HG02938 (cell line): Measurements from ENCODE around the gene PITHD1.
"Not testable (repeated sequence)": the region's sequence is repeated elsewhere in the genome, so short reads cannot be mapped to it uniquely, and the experiment has no call there.

Experiments
- ATAC-seq: cut with Tn5 transposase; IDR thresholded peaks from one replicate; pipeline ENCODE4 v1.9.1; 2021; ENCODE audit warnings: mild to moderate bottlenecking, moderate library complexity; ENCODE audit not compliant: unreplicated experiment

The PITHD1 gene

DNA sequence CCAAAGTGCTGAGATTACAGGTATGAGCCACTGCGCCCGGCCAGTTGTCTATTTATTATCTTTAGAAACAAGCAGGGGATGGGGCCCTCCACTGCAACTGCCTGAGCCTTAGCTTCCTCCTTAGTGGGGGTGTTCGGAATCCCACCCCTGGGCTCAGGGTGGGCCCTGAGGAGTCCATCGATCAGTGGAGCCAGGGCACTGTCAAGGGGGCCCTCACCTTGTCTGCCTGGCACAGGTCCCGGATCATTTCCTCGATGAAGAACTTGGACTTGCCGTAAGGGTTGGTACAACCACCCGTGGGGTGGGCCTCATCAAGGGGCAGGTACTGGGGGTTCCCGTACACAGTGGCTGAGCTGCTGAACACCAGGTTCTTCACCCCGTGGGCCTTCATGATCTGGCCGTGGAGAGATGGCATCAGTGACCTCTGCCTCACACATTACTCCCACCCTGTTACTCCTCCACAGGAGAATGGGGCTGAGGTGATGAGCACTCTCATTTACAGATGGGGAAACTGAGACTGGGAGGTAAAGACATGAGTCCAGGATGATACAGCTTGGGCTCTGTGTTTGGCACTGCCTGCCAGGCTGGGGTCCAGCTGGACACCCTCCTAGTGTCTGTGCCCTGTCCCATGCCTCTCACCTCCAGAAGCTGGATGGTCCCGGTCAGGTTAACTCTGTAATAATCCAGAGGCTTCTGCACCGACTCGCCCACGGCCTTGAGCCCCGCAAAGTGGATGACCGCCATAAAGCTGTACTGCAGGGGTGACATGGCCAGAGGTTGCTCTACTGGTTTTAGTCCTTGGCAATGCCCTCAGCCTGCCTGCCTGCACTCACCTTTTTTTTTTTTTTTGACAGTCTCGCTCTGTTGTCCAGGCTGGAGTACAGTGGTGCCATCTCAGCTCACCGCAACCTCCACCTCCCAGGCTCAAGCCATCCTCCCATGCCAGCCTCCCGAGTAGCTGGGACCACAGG lies 19.5 kb downstream of the PITHD1 start:
- ATAC-seq = no peak

DNA sequence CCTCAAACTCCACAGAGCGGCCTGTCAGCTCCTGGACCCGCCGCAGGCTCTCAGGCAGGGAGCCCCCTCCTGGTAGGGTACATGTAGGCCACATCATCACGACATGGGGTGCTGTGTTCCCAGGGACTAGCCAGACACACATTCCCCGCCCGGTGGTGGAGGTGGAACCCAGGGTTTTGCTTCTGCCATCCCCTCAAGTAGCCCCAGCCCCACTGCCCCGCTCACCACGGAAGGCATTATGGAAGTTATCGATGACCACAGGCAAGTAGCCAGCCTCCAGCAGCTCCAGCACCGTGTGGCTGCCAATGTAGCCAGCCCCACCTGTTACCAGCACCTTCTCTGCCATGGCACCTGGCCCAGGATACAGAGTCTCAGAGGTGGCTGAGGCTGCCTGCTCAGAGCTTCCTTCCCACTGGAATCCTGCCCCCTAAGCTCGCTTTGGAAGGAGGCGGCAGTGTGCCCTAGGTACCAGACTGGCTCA lies 20.5 kb downstream of the PITHD1 start:
- ATAC-seq = no peak

- ATAC-seq = no peak
Observed at GRCh38 chr1:23799255-23799569, 21.0 kb downstream of the PITHD1 start.

- peak; percentile 8 for ATAC-seq
Observed at GRCh38 chr1:23799570-23800399, 21.6 kb downstream of the PITHD1 start.

GRCh38 chr1:23800400-23801337 lies 22.5 kb downstream of the PITHD1 start, which contains the start of gene GALE:
TSS of gene GALE (minus strand) at chr1:23800754. CDS start at chr1:23799007, 1,747 bp downstream.
- peak; percentile 58 for ATAC-seq

DNA sequence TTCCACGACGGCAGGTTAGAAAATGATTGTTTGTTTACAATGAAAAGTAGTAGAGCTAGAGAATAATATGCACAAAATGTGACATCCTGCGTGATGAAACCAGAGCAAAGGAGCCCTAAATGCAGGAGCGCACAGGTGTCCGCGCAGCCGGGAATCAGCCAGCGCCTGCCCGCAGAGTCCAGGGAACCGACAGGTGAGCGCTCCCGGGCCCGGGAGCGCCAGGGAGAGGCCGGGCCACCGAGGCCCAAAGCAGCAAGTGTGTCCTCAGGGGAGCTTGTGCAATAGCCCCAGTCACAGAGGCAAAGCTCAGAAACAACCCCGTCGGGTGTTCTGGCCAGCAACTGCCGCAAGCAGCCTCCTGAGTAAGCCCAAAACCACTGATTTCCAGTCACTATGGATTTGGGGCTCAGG lies 23.1 kb downstream of the PITHD1 start:
- no peak for ATAC-seq

GRCh38 chr1:23801876-23802275 lies 23.7 kb downstream of the PITHD1 start:
- ATAC-seq = no peak

DNA sequence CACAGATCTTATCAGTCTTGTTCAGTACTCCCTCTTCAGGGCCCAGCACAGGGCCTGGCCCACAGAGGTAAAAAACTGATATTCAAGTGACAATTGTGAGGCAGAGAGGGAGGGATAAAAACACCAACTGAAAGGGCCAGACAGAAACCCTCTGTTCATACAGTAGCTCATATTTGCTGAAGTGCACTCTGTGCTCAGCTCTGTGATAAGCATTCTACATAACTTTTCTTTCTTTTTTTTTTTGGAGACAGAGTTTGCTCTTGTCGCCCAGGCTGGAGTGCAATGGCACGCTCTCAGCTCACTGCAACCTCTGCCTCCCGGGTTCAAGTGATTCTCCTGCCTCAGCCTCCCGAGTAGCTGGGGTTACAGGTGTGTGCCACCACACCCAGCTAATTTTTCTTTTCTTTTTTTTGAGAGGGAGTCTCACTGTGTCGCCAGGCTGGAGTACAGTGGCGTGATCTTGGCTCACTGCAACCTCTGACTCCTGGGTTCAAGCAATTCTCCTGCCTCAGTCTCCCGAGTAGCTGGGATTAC lies 24.7 kb downstream of the PITHD1 start:
- ATAC-seq = not testable (repeated sequence)

- ATAC-seq = no peak
Observed at GRCh38 chr1:23803674-23804073, 25.5 kb downstream of the PITHD1 start.

DNA sequence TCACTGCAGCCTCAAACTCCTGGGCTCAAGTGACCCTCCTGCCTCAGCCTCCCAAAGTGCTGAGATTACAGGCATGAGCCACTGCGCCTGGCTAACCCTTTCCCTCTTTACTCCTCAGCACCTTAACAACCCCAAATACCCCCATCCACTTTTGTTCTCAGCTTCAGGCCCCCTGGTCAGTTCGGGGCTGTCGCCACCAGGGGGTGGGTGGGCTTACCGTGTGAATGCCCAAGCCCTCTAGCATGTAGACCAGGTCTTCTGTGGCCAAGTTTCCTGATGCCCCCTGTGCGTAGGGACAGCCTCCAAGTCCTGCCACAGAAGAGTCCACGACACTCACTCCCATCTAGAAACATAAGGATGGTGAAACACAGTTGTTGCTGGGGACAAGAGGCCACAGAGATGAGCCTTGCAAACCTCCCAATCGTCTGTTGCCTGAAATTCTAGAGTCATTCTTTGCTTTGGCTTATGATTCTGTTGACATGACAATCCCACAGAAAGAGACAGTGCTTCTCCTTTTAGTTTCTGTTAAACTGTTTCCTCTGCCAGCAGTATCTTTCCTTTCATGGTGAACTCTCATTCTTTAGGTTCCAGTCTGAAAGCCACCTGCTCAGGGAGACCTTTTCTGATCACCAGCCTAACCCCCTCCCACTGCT lies 26.1 kb downstream of the PITHD1 start:
- no peak for ATAC-seq

- ATAC-seq = no peak
Observed at GRCh38 chr1:23805025-23805424, 26.8 kb downstream of the PITHD1 start.

DNA sequence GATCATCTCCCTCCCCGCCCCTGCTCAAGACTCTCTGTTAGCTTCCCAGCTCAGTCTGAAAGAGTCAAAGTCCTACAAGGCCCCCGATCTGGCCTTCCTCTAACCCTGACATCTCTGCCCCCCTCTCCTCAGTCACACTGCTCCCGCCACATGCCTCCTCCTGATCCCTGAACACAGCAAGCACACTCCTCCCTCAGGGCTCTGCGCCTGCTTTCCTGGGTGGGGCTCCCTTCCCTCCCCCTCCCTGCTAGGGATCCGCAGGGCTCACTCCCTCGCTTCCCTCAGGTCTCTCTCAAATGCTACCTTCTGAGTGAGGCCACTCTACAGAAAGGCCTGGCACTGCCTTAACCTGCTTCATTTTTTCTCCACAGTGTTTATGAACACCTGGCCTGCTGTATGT lies 28.1 kb downstream of the PITHD1 start:
- no peak for ATAC-seq

GRCh38 chr1:23807453-23807852 lies 29.2 kb downstream of the PITHD1 start:
- ATAC-seq = no peak

DNA sequence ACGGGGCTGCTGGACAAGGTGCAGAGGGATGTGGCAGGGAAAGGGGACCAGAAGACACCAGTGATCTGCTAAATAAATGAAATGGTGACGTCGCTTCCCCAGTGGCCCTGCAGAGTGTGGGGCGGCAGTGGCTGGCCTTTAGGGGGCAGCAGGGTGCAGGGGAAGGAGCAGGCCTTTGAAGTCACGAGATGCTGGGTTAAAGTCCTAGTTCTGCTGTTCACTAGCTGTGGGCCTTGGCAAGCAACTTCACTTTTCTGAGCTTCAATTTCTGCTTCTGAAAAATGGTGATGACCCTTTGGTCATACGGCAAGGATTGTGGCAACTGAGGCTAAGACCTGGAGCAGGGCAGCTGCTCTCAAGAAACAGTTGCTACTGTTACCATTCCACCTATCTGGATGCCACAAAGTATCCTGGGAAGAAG lies 31.5 kb downstream of the PITHD1 start:
- peak; percentile 75 for ATAC-seq

DNA sequence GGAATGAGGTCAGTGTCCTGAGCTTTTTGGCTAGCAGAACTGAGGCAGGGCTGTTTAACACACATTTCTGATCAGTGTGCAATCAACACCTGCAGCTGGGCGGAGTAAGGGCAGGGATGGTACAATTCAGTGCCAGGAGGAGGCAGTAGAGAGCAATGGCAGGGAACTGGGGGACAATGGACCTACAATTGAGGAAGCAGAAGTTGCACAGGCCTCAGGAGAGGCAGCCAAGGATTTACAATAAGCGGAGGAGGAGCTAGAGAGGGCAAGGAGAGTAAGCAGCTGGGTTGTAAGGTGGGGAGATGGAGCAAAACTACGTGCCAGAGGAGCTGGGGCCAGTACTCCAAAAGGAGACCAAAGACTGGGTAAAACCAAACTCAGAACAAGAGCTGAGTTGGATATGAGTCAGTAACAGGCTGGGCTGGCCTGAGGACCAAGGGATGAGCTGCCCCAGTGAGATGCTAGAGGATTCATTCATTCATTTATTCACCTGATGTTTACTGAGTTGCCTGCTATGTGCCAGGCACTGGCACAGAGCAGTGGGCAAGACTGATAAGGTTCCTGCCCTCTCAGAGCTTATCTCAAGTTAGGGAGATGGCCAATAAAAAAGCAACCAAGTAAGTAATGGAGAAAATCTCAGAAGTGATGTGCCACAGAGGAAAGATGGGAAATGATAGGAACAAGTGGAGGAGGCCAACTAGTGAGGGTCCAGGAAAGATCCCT lies 32.8 kb downstream of the PITHD1 start:
- no peak for ATAC-seq

DNA sequence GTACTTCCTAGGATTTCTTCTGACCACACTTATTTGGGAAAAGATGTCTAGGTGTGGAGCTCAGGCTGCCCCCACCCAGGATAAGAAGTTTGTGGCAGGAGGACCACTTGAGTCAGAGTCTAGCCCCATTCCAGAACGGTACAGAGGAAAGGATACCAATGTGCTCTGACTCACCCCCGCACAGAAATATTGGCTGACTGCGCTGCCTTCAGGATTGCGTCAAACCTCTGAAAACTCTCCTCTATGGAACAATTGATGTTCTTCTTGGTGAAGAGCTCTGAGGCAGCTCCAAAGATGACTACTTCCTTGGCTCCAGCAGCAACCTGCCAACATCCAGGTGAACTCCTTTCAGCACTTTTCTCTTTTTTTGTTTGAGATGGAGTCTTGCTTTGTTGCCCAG lies 35.8 kb downstream of the PITHD1 start:
- no peak for ATAC-seq

DNA sequence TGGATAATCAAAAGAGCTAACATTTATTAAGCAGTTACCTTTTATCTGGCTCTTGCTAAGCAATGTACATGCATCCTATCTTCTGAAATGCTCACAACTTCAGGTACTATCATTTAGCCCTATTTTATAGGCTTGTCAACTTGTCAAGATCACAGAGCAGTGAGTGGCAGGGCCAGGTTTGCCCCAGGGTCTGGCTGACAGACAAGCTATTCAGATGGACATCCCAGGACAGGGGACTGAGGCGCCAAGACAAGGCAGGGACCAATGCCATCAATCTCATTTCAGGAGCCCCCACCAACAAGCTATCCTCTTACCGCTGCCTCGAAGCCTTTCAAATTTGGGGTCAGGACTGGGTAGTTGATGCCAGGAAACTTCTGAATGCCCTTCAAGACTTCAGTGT lies 38.1 kb downstream of the PITHD1 start:
- ATAC-seq = no peak

- no peak for ATAC-seq
Observed at GRCh38 chr1:23816906-23817305, 38.7 kb downstream of the PITHD1 start.

DNA sequence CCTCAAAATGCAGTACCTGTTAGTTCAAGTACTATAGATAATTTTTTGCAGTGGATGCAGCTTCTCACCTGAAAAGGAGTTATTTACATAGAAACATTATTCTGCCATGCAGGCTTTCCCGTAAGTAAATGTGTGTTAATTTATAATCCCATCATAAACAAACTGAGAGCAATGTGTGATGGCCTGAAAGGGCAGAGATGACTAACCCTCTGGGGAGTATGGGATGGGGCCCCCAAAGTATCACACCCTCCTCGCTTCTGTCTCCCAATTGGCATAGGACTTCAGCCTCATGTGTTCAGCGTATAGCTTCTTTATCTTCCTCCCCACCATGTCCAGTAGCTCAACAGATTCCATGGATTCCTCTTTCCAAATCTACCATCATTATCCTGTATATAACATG lies 39.4 kb downstream of the PITHD1 start:
- no peak for ATAC-seq
